HepG2 (cell line): ENCODE results near the gene MAML1. TPM values are rescaled to one million over a fixed set of nuclear protein-coding genes. Genes with fewer than 3 reads are reported as not detected.

Experiments
- HMGA1 ChIP-seq: sonication (generic); formaldehyde crosslinking; conservative IDR thresholded peaks from 2 replicates; pipeline ENCODE4 v1.4.0; 2020; ENCODE audit warnings: missing genetic modification reagents
- KLF13 ChIP-seq: sonication (generic); formaldehyde crosslinking; IDR thresholded peaks from 2 replicates; pipeline ENCODE4 v1.4.0; 2020; ENCODE audit warnings: mild to moderate bottlenecking, missing genetic modification reagents
- MED13 ChIP-seq: sonication (generic); formaldehyde crosslinking; IDR thresholded peaks from 2 replicates; pipeline ENCODE4 v1.5.0; 2020; ENCODE audit warnings: missing genetic modification reagents
- RELA ChIP-seq: sonication (generic); formaldehyde crosslinking; IDR thresholded peaks from 2 replicates; pipeline ENCODE4 v1.4.0; 2020; ENCODE audit warnings: missing genetic modification reagents
- TSC22D2 ChIP-seq: sonication (generic); formaldehyde crosslinking; IDR thresholded peaks from 2 replicates; pipeline ENCODE4 v1.5.1; 2020; ENCODE audit warnings: missing genetic modification reagents, mild to moderate bottlenecking, borderline replicate concordance
- U2AF2 ChIP-seq: fragments of 200-400 bp; formaldehyde crosslinking; IDR thresholded peaks from 2 replicates; pipeline ENCODE4 v1.6.1; 2017; ENCODE audit warnings: low read depth, mild to moderate bottlenecking, low read length
- ZBTB3 ChIP-seq: sonication (generic); formaldehyde crosslinking; IDR thresholded peaks from 2 replicates; pipeline ENCODE4 v1.4.0; 2020; ENCODE audit warnings: low read depth, mild to moderate bottlenecking, moderate library complexity, missing genetic modification reagents, borderline replicate concordance
- ZBTB4 ChIP-seq: sonication (generic); formaldehyde crosslinking; IDR thresholded peaks from 2 replicates; pipeline ENCODE4 v1.4.0; 2020; ENCODE audit warnings: missing genetic modification reagents, mild to moderate bottlenecking, borderline replicate concordance
- ZBTB44 ChIP-seq: sonication (generic); formaldehyde crosslinking; IDR thresholded peaks from 2 replicates; pipeline ENCODE4 v1.4.0; 2020; ENCODE audit warnings: missing genetic modification reagents
- ZNF343 ChIP-seq: sonication (generic); formaldehyde crosslinking; IDR thresholded peaks from 2 replicates; pipeline ENCODE4 v1.4.0; 2020; ENCODE audit warnings: mild to moderate bottlenecking, missing genetic modification reagents
- ZNF546 ChIP-seq: sonication (generic); formaldehyde crosslinking; conservative IDR thresholded peaks from 2 replicates; pipeline ENCODE4 v1.8.1; 2023; ENCODE audit warnings: mild to moderate bottlenecking, missing genetic modification reagents
- ZNF569 ChIP-seq: sonication (generic); formaldehyde crosslinking; IDR thresholded peaks from 2 replicates; pipeline ENCODE4 v1.5.0; 2020; ENCODE audit warnings: mild to moderate bottlenecking, missing genetic modification reagents, moderate library complexity, borderline replicate concordance
- ZNF619 ChIP-seq: sonication (generic); formaldehyde crosslinking; IDR thresholded peaks from 2 replicates; pipeline ENCODE4 v1.4.0; 2020; ENCODE audit warnings: mild to moderate bottlenecking, missing genetic modification reagents
- ZNF724P ChIP-seq: sonication (generic); formaldehyde crosslinking; IDR thresholded peaks from 2 replicates; pipeline ENCODE4 v1.8.0; 2022; ENCODE audit warnings: missing genetic modification reagents, borderline replicate concordance
- ZNF746 ChIP-seq: sonication (generic); formaldehyde crosslinking; IDR thresholded peaks from 2 replicates; pipeline ENCODE4 v1.8.0; 2022; ENCODE audit warnings: mild to moderate bottlenecking, missing genetic modification reagents
- polyA plus RNA-seq, 8 experiments: library from polyadenylated mRNA; depleted of rRNA in 3 of 8; stranded (reverse) in 7 of 8; unstranded in 1 of 8; fragments of >200 nt; fragmentation: Illumina TruSeq in 4 of 8; extraction: Trizol in 4 of 8; gene quantifications; 2 replicates each; pipeline versions ENCODE4 v1.2.1 to v1.2.3, GENCODE V29; 2011 to 2016; ENCODE audit warnings: low read depth in 4 of 8, missing spikeins in 1 of 8, mixed read lengths in 1 of 8; ENCODE audit not compliant: insufficient read depth in 1 of 8
- total RNA-seq, 5 experiments: library from RNA; depleted of rRNA; stranded (reverse); fragments of >200 nt; fragmentation: Illumina TruSeq; extraction: Trizol; gene quantifications; 2 replicates each; pipeline ENCODE4 v1.2.3, GENCODE V29; 2016; ENCODE audit warnings: low read depth in 1 of 5
- TF ChIP-seq, protein P1 (sequence below): sonication (generic); formaldehyde crosslinking; IDR thresholded peaks from 2 replicates; pipeline ENCODE4 v1.8.1; 2023; ENCODE audit warnings: mild to moderate bottlenecking, moderate library complexity, missing genetic modification reagents
- TF ChIP-seq, protein P2 (sequence below): sonication (generic); formaldehyde crosslinking; IDR thresholded peaks from 2 replicates; pipeline ENCODE4 v1.5.0; 2020; ENCODE audit warnings: mild to moderate bottlenecking, missing genetic modification reagents, borderline replicate concordance
- TF ChIP-seq, protein P3 (sequence below): sonication (generic); formaldehyde crosslinking; IDR thresholded peaks from 2 replicates; pipeline ENCODE4 v1.8.0; 2022; ENCODE audit warnings: mild to moderate bottlenecking, missing genetic modification reagents, borderline replicate concordance

MAML1 gene
- total and polyA plus RNA-seq, 2 of the 13 experiments (the other 11 are each of a cell fraction or from before 2014, with no cell fraction given) = 10.0 to 10.8 TPM

GRCh38 chr5:179820483-179821297, 88.1 kb downstream of the MAML1 start, which contains the start of gene SQSTM1 (continued):
- TF ChIP-seq U2AF2 = no peak
- TF ChIP-seq ZNF546 (CRISPR knock-in tag) = peak; percentile 64; the same call in 1 of the 2 replicates
- 0 out of 2 replicates have a peak, but pooled peaks have one; percentile 26 for TF ChIP-seq MED13 (CRISPR knock-in tag)
- TF ChIP-seq, protein P1, sequence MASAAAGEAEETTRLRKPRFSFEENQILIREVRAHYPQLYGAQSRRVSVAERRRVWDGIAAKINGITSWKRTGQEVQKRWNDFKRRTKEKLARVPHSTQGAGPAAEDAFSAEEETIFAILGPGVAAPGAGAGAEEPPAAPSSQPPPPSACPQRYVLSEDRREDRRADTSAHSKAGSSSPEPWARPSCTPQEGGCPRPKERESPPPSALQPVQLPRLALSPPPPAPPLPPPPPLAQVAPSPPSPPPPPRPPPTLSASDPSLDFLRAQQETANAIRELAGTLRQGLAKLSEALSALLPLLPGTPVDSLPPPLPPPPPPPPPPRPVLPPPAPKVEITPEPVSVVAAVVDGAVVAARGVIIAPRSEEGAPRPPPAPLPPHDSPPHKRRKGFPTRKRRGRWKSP = no peak
- TF ChIP-seq ZNF343 (CRISPR knock-in tag) = no peak; the same call in 1 of the 2 replicates
- TF ChIP-seq, protein P2, sequence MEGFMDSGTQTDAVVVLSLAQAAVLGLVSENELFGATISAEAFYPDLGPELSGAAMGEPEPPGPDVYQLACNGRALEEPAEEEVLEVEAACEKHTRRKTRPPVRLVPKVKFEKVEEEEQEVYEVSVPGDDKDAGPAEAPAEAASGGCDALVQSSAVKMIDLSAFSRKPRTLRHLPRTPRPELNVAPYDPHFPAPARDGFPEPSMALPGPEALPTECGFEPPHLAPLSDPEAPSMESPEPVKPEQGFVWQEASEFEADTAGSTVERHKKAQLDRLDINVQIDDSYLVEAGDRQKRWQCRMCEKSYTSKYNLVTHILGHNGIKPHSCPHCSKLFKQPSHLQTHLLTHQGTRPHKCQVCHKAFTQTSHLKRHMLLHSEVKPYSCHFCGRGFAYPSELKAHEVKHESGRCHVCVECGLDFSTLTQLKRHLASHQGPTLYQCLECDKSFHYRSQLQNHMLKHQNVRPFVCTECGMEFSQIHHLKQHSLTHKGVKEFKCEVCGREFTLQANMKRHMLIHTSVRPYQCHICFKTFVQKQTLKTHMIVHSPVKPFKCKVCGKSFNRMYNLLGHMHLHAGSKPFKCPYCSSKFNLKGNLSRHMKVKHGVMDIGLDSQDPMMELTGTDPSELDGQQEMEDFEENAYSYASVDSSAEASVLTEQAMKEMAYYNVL = 0 out of 2 replicates have a peak, but pooled peaks have one; percentile 69
- TF ChIP-seq ZBTB44 (CRISPR knock-in tag) = peak; percentile 64; the same call in 1 of the 2 replicates
- TF ChIP-seq, protein P3, sequence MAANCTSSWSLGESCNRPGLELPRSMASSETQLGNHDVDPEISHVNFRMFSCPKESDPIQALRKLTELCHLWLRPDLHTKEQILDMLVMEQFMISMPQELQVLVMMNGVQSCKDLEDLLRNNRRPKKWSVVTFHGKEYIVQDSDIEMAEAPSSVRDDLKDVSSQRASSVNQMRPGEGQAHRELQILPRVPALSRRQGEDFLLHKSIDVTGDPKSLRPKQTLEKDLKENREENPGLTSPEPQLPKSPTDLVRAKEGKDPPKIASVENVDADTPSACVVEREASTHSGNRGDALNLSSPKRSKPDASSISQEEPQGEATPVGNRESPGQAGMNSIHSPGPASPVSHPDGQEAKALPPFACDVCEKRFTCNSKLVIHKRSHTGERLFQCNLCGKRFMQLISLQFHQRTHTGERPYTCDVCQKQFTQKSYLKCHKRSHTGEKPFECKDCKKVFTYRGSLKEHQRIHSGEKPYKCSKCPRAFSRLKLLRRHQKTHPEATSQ (CRISPR knock-in tag) = 0 out of 2 replicates have a peak, but pooled peaks have one; percentile 51
- TF ChIP-seq ZBTB3 (CRISPR knock-in tag) = no peak
- 0 out of 2 replicates have a peak, but pooled peaks have one; percentile 14 for TF ChIP-seq ZNF724P
- no peak for TF ChIP-seq ZNF569 (CRISPR knock-in tag)
- TF ChIP-seq TSC22D2 (CRISPR knock-in tag) = no peak
- TF ChIP-seq KLF13 = no peak
- no peak for TF ChIP-seq HMGA1 (CRISPR knock-in tag)
- TF ChIP-seq RELA (CRISPR knock-in tag) = no peak
- no peak; the same call in 1 of the 2 replicates for TF ChIP-seq ZNF619 (CRISPR knock-in tag)
- TF ChIP-seq ZBTB4 = peak; percentile 82; the same call in 1 of the 2 replicates
- no peak for TF ChIP-seq ZNF746 (CRISPR knock-in tag)
